Suprapubic skin (tissue), 4 donors: Measurements from ENCODE around the gene MTMR11. TPM values are rescaled to one million over a fixed set of nuclear protein-coding genes. Genes with fewer than 3 reads are reported as not detected.
"Not testable (repeated sequence)": the region's sequence is repeated elsewhere in the genome, so short reads cannot be mapped to it uniquely, and the experiment has no call there.

Experiments
- DNase-seq, 2 donors: peaks; one replicate each; pipeline ENCODE4 v3.0.0-alpha.2; 2019; ENCODE audit warnings: low spot score in 2 of 2
- H3K27ac ChIP-seq: fragments of 200-600 bp; sonication (generic); one replicate; pipeline ENCODE4 v1.5.1; 2019
- H3K27me3 ChIP-seq: fragments of 200-600 bp; sonication (generic); one replicate; pipeline ENCODE4 v1.5.1; 2019
- H3K36me3 ChIP-seq: fragments of 200-600 bp; sonication (generic); one replicate; pipeline ENCODE4 v1.5.1; 2019
- H3K4me1 ChIP-seq: fragments of 200-600 bp; sonication (generic); one replicate; pipeline ENCODE4 v1.5.1; 2019
- H3K4me3 ChIP-seq: fragments of 200-600 bp; sonication (generic); one replicate; pipeline ENCODE4 v1.5.1; 2019; ENCODE audit warnings: mild to moderate bottlenecking
- H3K9me3 ChIP-seq: fragments of 200-600 bp; sonication (generic); one replicate; pipeline ENCODE4 v1.5.1; 2019
- CTCF ChIP-seq, 2 donors: fragments of 200-600 bp in 1 of 2; fragments of 450-650 bp in 1 of 2; sonication (generic) in 1 of 2; IDR thresholded peaks; one replicate each; pipeline ENCODE4 v1.5.1; 2016 to 2019; ENCODE audit warnings: antibody characterized with exemption in 2 of 2, mild to moderate bottlenecking in 1 of 2, moderate library complexity in 1 of 2
- EP300 ChIP-seq: sonication (generic); formaldehyde crosslinking; IDR thresholded peaks from one replicate; pipeline ENCODE4 v1.6.1; 2017; ENCODE audit warnings: antibody characterized with exemption
- POLR2A ChIP-seq, 2 donors: fragments of 450-650 bp; IDR thresholded peaks; one replicate each; pipeline ENCODE4 v1.6.1; 2017; ENCODE audit warnings: antibody characterized with exemption in 2 of 2, mild to moderate bottlenecking in 2 of 2, moderate library complexity in 2 of 2
- POLR2AphosphoS5 ChIP-seq, 3 donors: sonication (generic); formaldehyde crosslinking; IDR thresholded peaks; one replicate each; pipeline ENCODE4 v1.6.1; 2017; ENCODE audit warnings: antibody characterized with exemption in 3 of 3
- WGBS: methylation state at CpG from one replicate; pipeline ENCODE4 v1.1.5; 2018; 5-methylcytosine and 5-hydroxymethylcytosine counted together
- total RNA-seq, 4 donors: library from RNA; depleted of rRNA; stranded (reverse); fragments of >200 nt; gene quantifications; one replicate each; pipeline ENCODE4 v1.1.0, GENCODE V29; 2016

The MTMR11 gene
- total RNA-seq, 4 donors from 2014 or later, result 13.5 to 40.3 (median 22.0) TPM

GRCh38 chr1:149942207-149942606 is 5.5 kb upstream of the MTMR11 start:
- peaks cover 25% of the 10 kb centered on the region for H3K4me1 ChIP-seq
- no peak overlapping the region for H3K4me3 ChIP-seq
- no peaks in the 10 kb centered on the region for H3K27me3 ChIP-seq
- peaks cover 38% of the 10 kb centered on the region for H3K36me3 ChIP-seq
- TF ChIP-seq CTCF (IDR thresholded peaks at IDR 0.05), result no peak
- TF ChIP-seq POLR2AphosphoS5 (IDR thresholded peaks at IDR 0.05), result no peak
- no peak for TF ChIP-seq POLR2A (IDR thresholded peaks at IDR 0.05)
- TF ChIP-seq EP300, result no peak
- WGBS, result 27% methylated on average over 5 of the region's 5 CpGs
- H3K27ac ChIP-seq, result no peak overlapping the region
- no peak for DNase-seq
- no peaks in the 10 kb centered on the region for H3K9me3 ChIP-seq

DNA sequence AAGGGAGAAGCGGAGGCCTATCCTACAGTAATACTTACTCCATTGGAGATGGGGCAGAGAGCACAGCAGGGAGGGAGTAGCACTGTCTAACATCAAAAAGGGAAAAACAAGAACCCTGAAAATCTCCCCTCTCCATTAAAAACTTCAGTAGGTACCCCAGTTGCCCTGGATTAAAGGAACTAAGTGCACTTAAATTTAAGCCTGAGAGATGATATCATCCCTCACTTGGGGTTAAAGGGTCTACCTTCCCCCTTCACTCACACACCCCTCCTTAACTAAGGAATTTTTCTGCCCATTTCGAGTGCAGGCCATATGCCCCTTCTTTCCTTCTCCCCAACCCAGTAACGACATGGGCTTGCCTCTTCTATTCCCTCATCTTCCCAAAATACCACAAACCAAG is 3.7 kb upstream of the MTMR11 start:
- TF ChIP-seq CTCF (IDR thresholded peaks at IDR 0.05) (no peak), POLR2AphosphoS5 (IDR thresholded peaks at IDR 0.05) (no peak), POLR2A (IDR thresholded peaks at IDR 0.05) (no peak)
- no peaks in the 10 kb centered on the region for H3K9me3 ChIP-seq
- no peaks in the 10 kb centered on the region for H3K27me3 ChIP-seq
- H3K27ac ChIP-seq, result no peak overlapping the region
- WGBS, result 87% methylated on average over 3 of the region's 3 CpGs
- no peak for DNase-seq
- no peak overlapping the region for H3K4me3 ChIP-seq
- H3K4me1 ChIP-seq, result peaks cover 41% of the 10 kb centered on the region
- peaks cover 20% of the 10 kb centered on the region for H3K36me3 ChIP-seq

DNA sequence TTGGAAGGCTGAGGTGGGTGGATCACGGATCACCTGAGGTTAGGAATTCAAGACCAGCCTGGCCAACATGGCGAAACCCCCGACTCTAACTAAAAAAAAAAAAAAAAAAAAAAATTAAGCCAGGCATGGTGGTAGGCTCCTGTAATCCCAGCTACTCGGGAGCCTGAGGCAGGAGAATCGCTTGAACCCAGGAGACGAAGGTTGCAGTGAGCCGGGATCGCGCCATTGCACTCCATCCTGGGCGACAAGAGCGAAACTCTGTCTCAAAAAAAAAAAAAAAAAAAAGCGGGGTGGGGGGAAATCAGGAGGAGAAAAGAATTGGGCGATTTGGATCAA is 2.0 kb upstream of the MTMR11 start:
- not testable (repeated sequence) for H3K9me3 ChIP-seq, H3K36me3 ChIP-seq, DNase-seq, H3K27me3 ChIP-seq
- peak overlapping the region; percentile 76 for H3K27ac ChIP-seq
- peak overlapping the region; percentile 35 for H3K4me3 ChIP-seq
- peaks cover 42% of the 10 kb centered on the region for H3K4me1 ChIP-seq
- WGBS, result 37% methylated on average over 13 of the region's 13 CpGs

GRCh38 chr1:149937759-149938158 is 1.1 kb upstream of the MTMR11 start:
- H3K4me3 ChIP-seq, result no peak overlapping the region
- H3K4me1 ChIP-seq, result peaks cover 42% of the 10 kb centered on the region
- H3K36me3 ChIP-seq, result peaks cover 7% of the 10 kb centered on the region
- H3K9me3 ChIP-seq, result no peaks in the 10 kb centered on the region
- TF ChIP-seq POLR2A (IDR thresholded peaks at IDR 0.05) (no peak), POLR2AphosphoS5 (IDR thresholded peaks at IDR 0.05) (no peak), EP300 (no peak), CTCF (IDR thresholded peaks at IDR 0.05) (no peak)
- H3K27ac ChIP-seq, result peak overlapping the region; percentile 76
- DNase-seq, result no peak
- H3K27me3 ChIP-seq, result no peaks in the 10 kb centered on the region

- TF ChIP-seq CTCF (IDR thresholded peaks at IDR 0.05), result no peak
- no peak for TF ChIP-seq EP300
- no peak for TF ChIP-seq POLR2AphosphoS5 (IDR thresholded peaks at IDR 0.05)
- no peak for TF ChIP-seq POLR2A (IDR thresholded peaks at IDR 0.05)
- no peaks in the 10 kb centered on the region for H3K27me3 ChIP-seq
- H3K4me1 ChIP-seq, result peaks cover 42% of the 10 kb centered on the region
- DNase-seq, result no peak
- no peaks in the 10 kb centered on the region for H3K9me3 ChIP-seq
- 18% methylated on average over 8 of the region's 8 CpGs for WGBS
- H3K36me3 ChIP-seq, result peaks cover 11% of the 10 kb centered on the region
- peak overlapping the region; percentile 47 for H3K4me3 ChIP-seq
- peak overlapping the region; percentile 76 for H3K27ac ChIP-seq
Observed at GRCh38 chr1:149936992-149937705, 470 bp upstream of the MTMR11 start.

- no peaks in the 10 kb centered on the region for H3K27me3 ChIP-seq
- H3K9me3 ChIP-seq, result no peaks in the 10 kb centered on the region
- WGBS, result 68% methylated on average over 2 of the region's 2 CpGs
- no peak for TF ChIP-seq POLR2A (IDR thresholded peaks at IDR 0.05)
- DNase-seq, result no peak
- H3K27ac ChIP-seq, result no peak overlapping the region
- H3K4me1 ChIP-seq, result peaks cover 34% of the 10 kb centered on the region
- H3K36me3 ChIP-seq, result peaks cover 24% of the 10 kb centered on the region
- H3K4me3 ChIP-seq, result no peak overlapping the region
Observed at GRCh38 chr1:149934356-149934755, 2.3 kb downstream of the MTMR11 start.
